GM23338 (cell line): ENCODE results near the gene WDR49. TPM values are rescaled to one million over a fixed set of nuclear protein-coding genes. Genes with fewer than 3 reads are reported as not detected.

Experiments
- ATAC-seq: fragments of 200-7000 bp; cut with Tn5 transposase; 3 replicates; pipeline ENCODE4 v1.9.1; 2020
- DNase-seq: peaks from one replicate; pipeline ENCODE4 v3.0.0-alpha.2; 2015; ENCODE audit warnings: low spot score
- H2AFZ ChIP-seq: fragments of 200-600 bp; sonication (generic); 2 replicates; pipeline ENCODE4 v1.8.0; 2016; ENCODE audit warnings: antibody characterized with exemption, mild to moderate bottlenecking, moderate library complexity
- H3F3A ChIP-seq: fragments of 200-600 bp; sonication (generic); replicated peaks from 2 replicates; pipeline ENCODE4 v1.8.0; 2017; ENCODE audit warnings: antibody characterized with exemption, mixed run types, low read depth
- H3K27ac ChIP-seq: fragments of 200-600 bp; sonication (generic); 2 replicates; pipeline ENCODE4 v1.6.1; 2016; ENCODE audit warnings: low read depth
- H3K27me3 ChIP-seq: fragments of 200-600 bp; sonication (generic); 2 replicates; pipeline ENCODE4 v1.8.0; 2016; ENCODE audit warnings: mild to moderate bottlenecking, mixed run types, moderate library complexity; ENCODE audit not compliant: insufficient read depth
- H3K36me3 ChIP-seq: fragments of 200-600 bp; sonication (generic); 2 replicates; pipeline ENCODE4 v1.8.0; 2016; ENCODE audit warnings: mild to moderate bottlenecking; ENCODE audit not compliant: insufficient read depth
- H3K4me1 ChIP-seq: fragments of 200-600 bp; sonication (generic); 2 replicates; pipeline ENCODE4 v1.8.0; 2016; ENCODE audit warnings: mild to moderate bottlenecking, moderate library complexity; ENCODE audit not compliant: insufficient read depth
- H3K4me2 ChIP-seq: fragments of 200-600 bp; sonication (generic); 2 replicates; pipeline ENCODE4 v1.7.1; 2017; ENCODE audit warnings: mixed run types
- H3K4me3 ChIP-seq: fragments of 200-600 bp; sonication (generic); 2 replicates; pipeline ENCODE4 v1.6.1; 2016; ENCODE audit warnings: mixed run types
- H3K79me2 ChIP-seq: fragments of 200-600 bp; sonication (generic); replicated peaks from 2 replicates; pipeline ENCODE4 v1.8.0; 2017; ENCODE audit warnings: mild to moderate bottlenecking; ENCODE audit not compliant: insufficient read depth
- H3K9me2 ChIP-seq: fragments of 200-600 bp; sonication (generic); 2 replicates; pipeline ENCODE4 v1.8.0; 2017; ENCODE audit not compliant: insufficient read depth
- H4K20me1 ChIP-seq: fragments of 200-600 bp; sonication (generic); replicated peaks from 2 replicates; pipeline ENCODE4 v1.8.0; 2017; ENCODE audit warnings: mild to moderate bottlenecking; ENCODE audit not compliant: insufficient read depth
- H3K27ac Mint-ChIP-seq: 2 replicates; pipeline ENCODE4 v1.8.0; 2020; ENCODE audit warnings: inconsistent platforms, mild to moderate bottlenecking, moderate library complexity, mixed read lengths
- H3K27me3 Mint-ChIP-seq: 3 replicates; pipeline ENCODE4 v1.8.0; 2022; ENCODE audit warnings: low read depth, mild to moderate bottlenecking, moderate library complexity, mixed read lengths, inconsistent platforms; ENCODE audit not compliant: insufficient read depth, poor library complexity
- H3K36me3 Mint-ChIP-seq: 3 replicates; pipeline ENCODE4 v1.8.0; 2021; ENCODE audit warnings: low read depth, mild to moderate bottlenecking, inconsistent platforms, moderate library complexity, mixed read lengths
- H3K4me1 Mint-ChIP-seq: 3 replicates; pipeline ENCODE4 v1.8.0; 2020; ENCODE audit warnings: mild to moderate bottlenecking, inconsistent platforms, mixed read lengths
- H3K4me3 Mint-ChIP-seq: 3 replicates; pipeline ENCODE4 v1.8.0; 2021; ENCODE audit warnings: moderate library complexity, mild to moderate bottlenecking, inconsistent platforms, mixed read lengths
- H3K9me3 Mint-ChIP-seq: 3 replicates; pipeline ENCODE4 v1.8.0; 2020; ENCODE audit warnings: moderate library complexity, mild to moderate bottlenecking, inconsistent platforms, mixed read lengths
- CREB1 ChIP-seq: fragments of 250-450 bp; sonication (Bioruptor Pico); IDR thresholded peaks from 2 replicates; pipeline ENCODE4 v1.5.0; 2020; ENCODE audit warnings: low read depth, mild to moderate bottlenecking, moderate library complexity
- CTCF ChIP-seq, 2 experiments: fragments of 200-600 bp in 1 of 2; sonication (generic) in 1 of 2; conservative IDR thresholded peaks; 2 replicates each; pipeline versions ENCODE4 v1.5.1 to v1.6.1; 2016 to 2017; ENCODE audit warnings: antibody characterized with exemption in 2 of 2, low read depth in 2 of 2, mild to moderate bottlenecking in 2 of 2, moderate library complexity in 1 of 2
- NANOG ChIP-seq: IDR thresholded peaks from 2 replicates; pipeline ENCODE4 v1.6.1; 2016; ENCODE audit warnings: antibody characterized with exemption, borderline replicate concordance
- POLR2AphosphoS5 ChIP-seq: IDR thresholded peaks from 2 replicates; pipeline ENCODE4 v1.6.1; 2016; ENCODE audit warnings: antibody characterized with exemption, low read depth
- ZNF462 ChIP-seq: fragments of 250-450 bp; sonication (Bioruptor Pico); IDR thresholded peaks from 2 replicates; pipeline ENCODE4 v1.5.0; 2020; ENCODE audit warnings: mild to moderate bottlenecking, moderate library complexity
- polyA plus RNA-seq: library from polyadenylated mRNA; unstranded; fragments of >200 nt; fragmentation: Nextera tagmentation; extraction: Ambion mirVana; gene quantifications from 2 replicates; pipeline ENCODE4 v1.2.1, GENCODE V29; 2016
- total RNA-seq: library from RNA; depleted of rRNA; stranded (reverse); fragments of >200 nt; shearing (Covaris generic); gene quantifications from 2 replicates; pipeline ENCODE4 v1.2.3, GENCODE V29; 2014

WDR49 gene
- total and polyA plus RNA-seq, 2 experiments from 2014 or later, result 1.4 to 1.9 TPM

- TF ChIP-seq CREB1 (no peak), ZNF462 (CRISPR knock-in tag) (0 out of 2 replicates have a peak, but pooled peaks have one; percentile 17), CTCF (conservative IDR thresholded peaks at IDR 0.05; ENCODE audit: low read depth in 2 of 2) (no peak)
- no peak overlapping the region for H3K4me3 Mint-ChIP-seq
- H3K9me3 Mint-ChIP-seq, result no peaks in the 10 kb centered on the region
- Histone ChIP-seq H3K27me3 (no peaks in the 10 kb centered on the region), H3K36me3 (no peaks in the 10 kb centered on the region), H3K9me2 (no peaks in the 10 kb centered on the region), H3K27ac (peak overlapping the region; percentile 76), H2AFZ (no peak overlapping the region), H3K4me1 (peaks cover 48% of the 10 kb centered on the region), H4K20me1 (no peaks in the 10 kb centered on the region), H3K4me3 (no peak overlapping the region), H3K4me2 (peak overlapping the region; percentile 29; the same call in 1 of the 2 replicates), H3F3A (no peaks in the 10 kb centered on the region), H3K79me2 (no peaks in the 10 kb centered on the region)
- DNase-seq (peak; percentile 75), ATAC-seq (peak; percentile 48)
- H3K4me1 Mint-ChIP-seq, result peaks cover 42% of the 10 kb centered on the region
- H3K36me3 Mint-ChIP-seq, result no peaks in the 10 kb centered on the region
- no peak overlapping the region for H3K27ac Mint-ChIP-seq
- H3K27me3 Mint-ChIP-seq, result peaks cover 3% of the 10 kb centered on the region
These were observed 47.9 kb downstream of the WDR49 start for GRCh38 chr3:167605871-167606270.

GRCh38 chr3:167602041-167602440 lies 51.7 kb downstream of the WDR49 start:
- Mint-ChIP-seq H3K27ac (no peak overlapping the region), H3K27me3 (peaks cover 2% of the 10 kb centered on the region)
- peak overlapping the region; percentile 18 for H3K4me3 ChIP-seq

More at GRCh38 chr3:167602041-167602440, 51.7 kb downstream of the WDR49 start:
- Mint-ChIP-seq H3K4me3 (0 out of 3 replicates have a peak overlapping the region, but pooled peaks have one; percentile 6), H3K9me3 (peaks cover 24% of the 10 kb centered on the region), H3K4me1 (peaks cover 46% of the 10 kb centered on the region), H3K36me3 (peaks cover 16% of the 10 kb centered on the region)
- peaks cover 53% of the 10 kb centered on the region for H3K4me1 ChIP-seq
- peak overlapping the region; percentile 54 for H3K4me2 ChIP-seq
- no peaks in the 10 kb centered on the region for H3K79me2 ChIP-seq
- H4K20me1 ChIP-seq, result no peaks in the 10 kb centered on the region
- TF ChIP-seq NANOG, result peak; percentile 76; the same call in 1 of the 2 replicates
- no peak for TF ChIP-seq POLR2AphosphoS5
- no peaks in the 10 kb centered on the region for H3K9me2 ChIP-seq
- DNase-seq, result peak; percentile 40
- H3F3A ChIP-seq, result no peaks in the 10 kb centered on the region
- peak; percentile 74 for ATAC-seq
- H3K27ac ChIP-seq, result no peak overlapping the region
- no peaks in the 10 kb centered on the region for H3K27me3 ChIP-seq
- H2AFZ ChIP-seq, result no peak overlapping the region
- H3K36me3 ChIP-seq, result no peaks in the 10 kb centered on the region
